ENCODE measurements around the gene PUS1.

GRCh38 chr12:131913666-131914065 is 15.4 kb upstream of the PUS1 start:
- TF ChIP-seq POLR2A (IDR thresholded peaks at IDR 0.05; ENCODE audit: low read depth, low read length) (no peak), POLR2AphosphoS5 (IDR thresholded peaks at IDR 0.05; ENCODE audit: low read depth, low read length) (no peak), TAF1 (IDR thresholded peaks at IDR 0.05; ENCODE audit: borderline replicate concordance, low read depth, low read length) (no peak)

All from GM12892 (cell line).